B cell (primary cell): ENCODE results near the gene STPG1.

ENCODE experiments used
- EZH2 ChIP-seq: IDR thresholded peaks from 2 replicates; pipeline ENCODE4 v1.6.1; 2012; ENCODE audit warnings: borderline replicate concordance, low read depth, mild to moderate bottlenecking, moderate library complexity, low read length; ENCODE audit not compliant: insufficient read depth, poor library complexity, severe bottlenecking
- TF ChIP-seq, protein P1 (sequence below): fragments of 200-600 bp; IDR thresholded peaks from one replicate; pipeline ENCODE4 v1.8.0; 2022; ENCODE audit warnings: antibody characterized with exemption, mild to moderate bottlenecking

DNA sequence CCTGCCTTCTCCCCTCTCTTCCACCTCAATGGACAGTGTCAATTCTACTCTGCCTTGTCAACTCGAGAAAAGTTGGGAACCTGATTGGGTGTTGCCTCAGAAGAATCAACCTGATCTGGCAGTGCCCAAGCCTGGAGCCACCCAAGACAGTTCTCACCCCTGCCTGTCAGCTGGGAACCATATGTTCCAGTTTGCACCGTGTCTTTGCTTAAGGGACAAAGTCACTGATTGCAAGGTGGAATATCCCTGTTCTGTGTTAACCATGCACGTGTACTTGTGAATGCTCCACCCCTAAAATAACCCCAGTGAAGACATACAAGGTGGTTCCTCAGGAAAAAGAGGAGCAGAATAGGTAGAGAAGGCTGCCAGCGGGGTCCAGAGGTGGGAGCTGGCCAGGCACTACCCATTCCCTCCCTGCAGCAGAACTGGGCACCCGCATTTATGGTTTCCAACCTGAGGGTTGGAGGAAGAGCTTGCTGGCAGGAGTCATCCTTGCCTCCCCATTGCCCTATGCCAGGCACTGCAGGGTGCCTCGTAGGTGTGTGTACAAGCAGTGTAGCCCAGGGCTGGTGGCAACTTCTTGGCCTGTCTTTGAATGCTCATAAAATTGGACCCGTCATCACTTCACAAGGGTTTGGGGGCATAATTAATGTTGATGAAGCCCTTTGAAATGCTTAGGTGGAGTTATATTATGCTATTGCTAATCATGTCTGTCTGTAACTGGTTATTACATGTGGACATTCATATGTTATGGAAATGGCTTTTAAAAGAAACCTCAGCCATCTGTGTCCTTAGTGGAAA lies 13.4 kb upstream of the STPG1 start:
- TF ChIP-seq, protein P1, sequence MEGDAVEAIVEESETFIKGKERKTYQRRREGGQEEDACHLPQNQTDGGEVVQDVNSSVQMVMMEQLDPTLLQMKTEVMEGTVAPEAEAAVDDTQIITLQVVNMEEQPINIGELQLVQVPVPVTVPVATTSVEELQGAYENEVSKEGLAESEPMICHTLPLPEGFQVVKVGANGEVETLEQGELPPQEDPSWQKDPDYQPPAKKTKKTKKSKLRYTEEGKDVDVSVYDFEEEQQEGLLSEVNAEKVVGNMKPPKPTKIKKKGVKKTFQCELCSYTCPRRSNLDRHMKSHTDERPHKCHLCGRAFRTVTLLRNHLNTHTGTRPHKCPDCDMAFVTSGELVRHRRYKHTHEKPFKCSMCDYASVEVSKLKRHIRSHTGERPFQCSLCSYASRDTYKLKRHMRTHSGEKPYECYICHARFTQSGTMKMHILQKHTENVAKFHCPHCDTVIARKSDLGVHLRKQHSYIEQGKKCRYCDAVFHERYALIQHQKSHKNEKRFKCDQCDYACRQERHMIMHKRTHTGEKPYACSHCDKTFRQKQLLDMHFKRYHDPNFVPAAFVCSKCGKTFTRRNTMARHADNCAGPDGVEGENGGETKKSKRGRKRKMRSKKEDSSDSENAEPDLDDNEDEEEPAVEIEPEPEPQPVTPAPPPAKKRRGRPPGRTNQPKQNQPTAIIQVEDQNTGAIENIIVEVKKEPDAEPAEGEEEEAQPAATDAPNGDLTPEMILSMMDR, result no peak
- TF ChIP-seq EZH2, result no peak
